GM04503 (cell line): ENCODE results near the gene PTPN2.
"Not testable (repeated sequence)": the region's sequence is repeated elsewhere in the genome, so short reads cannot be mapped to it uniquely, and the experiment has no call there.

ENCODE experiments used
- DNase-seq: peaks from one replicate; pipeline ENCODE4 v3.0.0-alpha.2; 2012; ENCODE audit warnings: low read depth

PTPN2 gene

DNA sequence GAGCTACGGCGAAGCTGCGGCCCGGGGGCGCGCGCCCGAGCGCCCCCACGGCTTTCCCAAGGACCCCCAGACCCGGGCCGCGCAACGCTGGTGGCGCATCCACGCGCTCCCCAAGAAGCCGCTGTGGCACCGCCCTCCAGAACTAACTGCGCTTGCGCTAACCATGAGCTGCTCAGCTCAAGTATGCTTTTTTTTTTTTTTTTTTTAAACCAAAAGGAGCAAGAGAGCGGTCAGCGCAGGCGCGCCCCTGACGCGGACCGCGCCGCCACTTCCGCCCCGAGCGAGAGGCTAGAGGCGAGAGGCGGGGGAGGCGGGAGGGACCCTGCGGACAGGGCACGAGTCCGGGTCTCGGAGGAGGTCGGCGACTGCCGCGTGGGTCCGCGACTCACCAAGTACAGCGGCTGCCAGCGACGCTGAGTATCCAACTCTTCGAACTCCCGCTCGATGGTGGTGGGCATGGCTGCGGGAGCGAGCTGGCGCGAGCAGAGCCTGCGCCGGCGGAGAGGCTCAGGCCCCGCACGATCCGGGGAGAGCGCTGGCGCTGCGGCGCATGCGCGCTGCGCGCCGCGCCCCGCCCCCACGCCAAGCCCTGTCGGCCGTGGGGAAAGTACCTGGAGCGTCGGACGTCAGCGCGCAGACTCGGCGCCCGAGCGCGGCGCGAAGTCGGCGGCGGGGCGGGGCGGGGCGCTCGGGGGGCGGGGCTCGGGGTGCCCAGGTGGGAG, at the start of gene PTPN2:
TSS of gene PTPN2 (minus strand) at position 554 of the 722 bp plus-strand sequence. CDS start at position 458, 96 bp downstream.
- DNase-seq, result peak; percentile 74

DNA sequence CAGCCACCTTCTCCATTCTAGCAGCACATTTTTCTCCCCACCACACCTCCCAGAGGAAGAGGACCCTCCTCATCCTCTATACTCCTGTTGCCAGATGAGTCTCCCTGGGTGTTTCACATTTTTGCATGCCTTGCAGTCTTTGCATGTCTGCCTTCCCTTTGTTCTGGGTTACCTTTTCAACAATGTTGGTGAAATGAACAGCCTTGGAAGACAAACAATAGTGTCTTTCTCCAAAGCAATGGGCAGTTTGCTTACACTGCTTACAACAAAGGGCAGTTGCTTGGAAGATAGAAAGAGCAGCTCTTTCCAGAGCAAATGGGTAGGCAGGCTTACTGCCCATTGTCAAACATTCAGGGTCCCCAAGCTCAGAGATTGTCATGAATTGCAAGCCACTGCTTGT, 49.3 kb upstream of the PTPN2 start:
- no peak for DNase-seq

DNA sequence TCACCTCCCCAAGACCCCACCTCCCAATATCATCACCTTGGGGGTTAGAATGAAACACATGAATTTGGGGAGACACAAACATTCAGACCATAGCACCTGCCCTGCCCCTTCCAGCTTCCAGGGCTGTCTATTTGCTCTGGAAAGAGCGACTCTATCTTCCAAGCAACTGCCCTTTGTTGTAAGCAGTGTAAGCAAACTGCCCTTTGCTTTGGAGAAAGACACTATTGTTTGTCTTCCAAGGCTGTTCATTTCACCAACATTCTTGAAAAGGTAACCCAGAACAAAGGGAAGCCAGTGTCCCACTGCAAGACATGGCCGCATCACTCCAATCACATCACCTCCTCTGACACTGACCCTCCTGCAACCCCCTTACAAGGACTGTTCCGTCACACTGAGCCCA, 46.9 kb upstream of the PTPN2 start:
- no peak for DNase-seq

DNA sequence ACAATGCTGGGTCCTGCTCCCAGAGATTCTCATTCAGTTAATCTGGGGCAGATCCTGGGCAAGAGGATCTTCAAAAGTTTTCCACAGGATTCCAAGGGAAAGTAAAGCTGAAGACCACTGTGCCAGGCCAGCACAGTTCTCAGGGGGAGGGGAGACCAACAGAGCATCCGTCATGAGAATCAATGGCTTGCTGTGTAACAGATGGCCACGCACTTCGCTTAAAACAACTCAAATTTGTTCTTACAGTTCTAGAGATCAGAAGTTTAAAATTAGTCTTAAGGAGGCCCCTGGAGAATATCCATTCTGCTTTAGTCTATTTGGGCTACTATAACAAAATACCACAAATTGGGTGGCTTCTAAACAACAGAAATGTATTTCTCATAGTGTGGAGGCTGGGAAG, 46.3 kb upstream of the PTPN2 start:
- DNase-seq, result no peak

DNA sequence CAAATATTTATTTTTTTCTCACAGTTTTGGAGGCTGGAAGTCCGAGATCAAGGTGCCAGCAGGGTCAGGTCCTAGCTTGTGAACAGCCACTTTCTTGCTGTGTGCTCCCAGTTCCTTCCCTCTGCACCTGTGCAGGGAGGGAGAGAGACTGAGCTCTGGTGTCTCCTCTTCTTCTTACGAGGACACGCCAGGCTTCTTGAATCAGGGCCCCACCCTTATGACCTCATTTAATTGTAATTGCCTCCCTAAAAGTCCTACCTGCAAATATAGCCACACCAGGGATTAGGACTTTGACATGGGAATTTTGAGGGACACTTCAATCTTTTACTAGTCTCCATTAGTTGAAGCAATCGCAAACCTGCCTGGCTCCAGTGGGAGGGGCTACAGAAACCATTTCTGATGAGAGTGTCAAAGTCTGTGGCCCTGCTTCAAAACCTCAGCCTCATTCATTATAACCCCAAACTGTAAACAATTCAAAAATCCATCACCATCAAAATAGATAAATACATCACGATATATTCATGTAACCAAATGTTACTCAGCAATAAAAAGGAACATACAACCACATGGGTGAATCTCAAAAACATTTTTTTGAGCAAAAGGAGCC, 45.5 kb upstream of the PTPN2 start:
- no peak for DNase-seq

DNA sequence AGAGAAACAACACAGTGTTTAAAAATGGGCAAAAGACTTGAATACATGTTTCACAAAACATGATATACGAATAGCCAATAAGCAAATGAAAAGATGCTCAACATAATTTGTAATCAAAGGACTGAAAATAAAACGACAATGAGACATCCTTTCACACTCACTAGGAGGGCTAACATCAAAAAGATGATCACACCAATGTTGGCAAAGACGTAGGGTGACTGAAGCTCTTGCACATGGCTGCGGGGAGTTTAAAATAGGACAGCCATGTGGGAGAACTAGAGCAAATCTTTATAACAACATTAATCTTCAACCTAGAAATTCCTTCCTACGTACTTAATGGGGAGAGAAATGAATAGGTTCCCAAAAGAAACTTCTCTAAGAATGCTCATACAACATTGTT, 44.6 kb upstream of the PTPN2 start:
- no peak for DNase-seq

DNA sequence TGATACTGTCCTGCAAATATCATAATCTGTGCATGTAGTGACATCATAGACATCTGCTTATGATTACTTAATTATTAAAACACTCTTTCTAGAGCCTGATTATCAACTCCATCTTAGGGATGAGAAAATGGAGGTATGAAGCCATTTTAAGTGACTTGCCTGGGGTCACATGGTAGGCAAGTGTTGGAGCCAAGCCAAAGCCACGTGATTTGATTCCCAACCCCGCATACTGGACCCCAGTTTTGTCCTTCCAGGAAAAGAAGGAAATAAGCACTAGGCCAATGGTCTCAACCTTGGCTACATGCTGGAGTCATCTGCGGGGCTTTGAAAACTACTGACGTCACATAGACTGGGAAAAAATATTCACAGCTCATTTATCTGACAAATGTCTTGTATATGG, 44.2 kb upstream of the PTPN2 start:
- DNase-seq, result no peak

DNA sequence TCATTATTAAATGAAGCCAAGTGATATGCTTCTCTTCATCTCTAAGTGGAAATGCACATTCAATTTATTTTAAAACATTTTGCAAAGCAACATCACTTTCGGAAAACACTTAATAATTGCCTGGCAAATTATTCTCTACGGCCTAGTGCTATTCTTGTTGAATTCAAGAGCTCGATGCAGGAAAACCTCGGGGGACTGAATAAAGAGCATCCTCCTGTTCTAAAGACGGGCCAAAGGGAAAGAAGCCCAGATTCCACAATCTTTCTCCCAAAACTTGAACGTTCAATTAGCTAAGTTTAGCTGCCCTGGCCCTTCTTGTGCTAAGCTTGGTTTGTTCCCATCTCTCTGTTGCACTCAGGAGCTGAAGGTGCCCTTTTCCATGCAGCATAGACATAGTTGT, 40.6 kb upstream of the PTPN2 start:
- no peak for DNase-seq

DNA sequence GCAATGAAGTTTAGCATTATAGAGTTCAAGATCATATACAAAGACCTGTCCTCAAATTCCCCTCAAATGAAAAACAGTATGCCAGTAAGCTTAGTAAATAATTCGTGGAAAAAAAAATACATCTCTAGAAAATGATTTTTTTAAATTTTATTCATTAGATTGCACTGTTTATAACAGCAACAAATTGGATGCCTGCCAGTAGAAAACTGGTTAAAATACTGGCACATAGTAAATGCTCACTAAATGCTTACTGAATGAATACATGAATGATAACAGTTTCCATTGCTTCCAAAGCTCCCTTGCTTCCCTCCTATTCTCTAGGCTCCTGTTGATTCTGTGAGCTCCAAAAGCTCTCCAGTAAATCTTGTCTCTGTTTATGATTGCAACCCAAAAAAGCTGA, 38.2 kb upstream of the PTPN2 start:
- DNase-seq, result no peak

DNA sequence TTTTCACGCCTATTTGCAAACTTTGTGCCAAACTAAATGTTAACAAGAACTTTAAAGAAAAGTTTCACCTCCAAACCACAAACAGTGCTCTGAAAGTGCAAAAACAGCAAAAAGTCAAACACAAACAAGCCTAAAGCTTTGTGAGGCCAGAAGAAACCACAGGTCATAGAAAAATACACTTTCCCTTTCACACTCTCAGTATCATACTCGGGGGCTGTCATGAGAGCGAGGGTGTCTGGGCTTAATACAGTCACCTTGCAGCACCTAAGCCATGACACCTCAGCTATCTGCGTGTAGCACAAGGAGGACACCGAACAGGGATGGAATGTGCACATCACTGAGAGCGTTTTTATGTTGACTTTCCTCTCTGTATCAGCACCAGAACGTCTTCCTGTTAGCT, 37.1 kb upstream of the PTPN2 start:
- DNase-seq, result no peak

DNA sequence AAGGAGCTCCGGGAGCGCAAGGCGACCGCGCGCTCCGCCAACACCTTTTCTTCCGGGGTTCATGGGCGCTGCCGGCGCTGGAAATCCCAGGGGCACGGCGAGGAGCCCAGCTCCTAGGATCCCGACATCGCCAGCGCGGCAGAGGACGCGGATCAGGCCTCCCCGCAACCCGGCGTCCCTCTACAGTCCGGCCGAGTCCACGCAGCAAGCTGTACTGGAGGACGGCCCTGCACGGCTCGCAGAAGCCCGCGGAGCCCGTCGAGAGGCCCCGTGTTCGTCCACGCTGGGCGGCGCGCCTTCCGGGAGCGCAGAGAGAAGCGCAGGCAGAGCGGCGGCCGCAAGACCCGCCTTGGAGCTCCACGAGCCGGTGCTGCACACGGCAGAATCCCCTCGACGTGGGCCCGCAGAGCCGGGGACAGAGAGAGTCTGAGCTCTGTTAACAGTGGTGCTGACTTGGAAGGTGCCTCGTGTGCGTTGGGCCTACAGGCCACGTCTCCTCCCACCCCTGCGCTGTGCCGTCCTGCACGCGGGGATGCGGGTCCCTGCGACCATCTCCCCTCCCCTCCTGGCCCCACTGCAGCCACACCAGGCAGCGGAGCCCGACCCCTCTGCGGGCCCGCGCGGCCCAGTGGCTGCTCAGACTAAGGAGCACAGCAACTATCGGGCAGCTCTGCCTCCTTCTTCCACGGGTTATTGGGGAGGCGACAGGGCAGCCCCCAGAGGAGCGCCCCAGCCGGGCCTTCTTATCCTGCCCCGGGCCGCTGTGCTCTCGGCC, 28.1 kb upstream of the PTPN2 start:
- DNase-seq, result no peak

DNA sequence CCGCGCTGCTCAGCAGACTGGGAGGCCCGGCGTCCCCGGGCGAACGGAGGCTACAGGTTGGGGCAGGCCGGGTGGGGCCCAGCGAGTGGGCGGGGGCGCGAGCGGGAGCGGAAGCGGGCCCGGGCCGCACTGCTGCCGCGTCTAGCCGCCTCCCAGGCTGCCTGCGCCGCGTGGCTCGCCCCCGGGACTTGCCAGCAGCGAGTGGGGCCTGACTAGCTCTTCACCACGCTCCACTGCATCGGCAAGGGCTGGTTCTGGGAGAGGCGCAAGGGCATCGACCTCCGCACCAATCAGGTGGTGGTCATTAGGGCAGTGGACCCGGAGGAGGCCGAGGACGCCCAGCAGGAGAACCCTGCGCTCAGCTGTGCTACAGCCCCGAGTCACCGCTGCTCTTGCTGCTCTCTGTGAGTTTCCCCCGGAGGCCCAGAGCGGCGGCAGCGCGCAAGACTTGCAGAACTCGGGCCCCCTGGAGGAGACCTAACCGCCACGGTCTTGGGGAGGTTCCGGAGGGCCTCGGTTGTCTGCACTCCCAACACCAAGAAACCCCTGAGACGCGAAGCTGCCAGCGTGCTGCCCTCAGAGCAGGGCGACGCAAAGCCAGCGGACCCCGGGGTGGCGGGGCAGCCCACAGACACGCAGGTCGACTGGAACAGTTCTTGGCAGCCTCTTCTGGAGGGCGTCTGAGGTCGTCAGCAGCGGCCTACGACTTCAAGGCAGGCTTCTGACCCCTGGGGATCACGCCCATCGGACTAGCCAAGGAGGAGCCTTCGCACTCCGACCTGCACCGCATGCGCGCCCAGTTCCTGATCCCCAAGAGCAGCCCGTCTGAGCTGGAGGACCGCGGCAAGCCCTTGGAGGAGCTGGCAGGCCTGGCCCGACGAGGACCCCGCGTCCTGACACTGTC, 27.2 kb upstream of the PTPN2 start:
- DNase-seq, result no peak

DNA sequence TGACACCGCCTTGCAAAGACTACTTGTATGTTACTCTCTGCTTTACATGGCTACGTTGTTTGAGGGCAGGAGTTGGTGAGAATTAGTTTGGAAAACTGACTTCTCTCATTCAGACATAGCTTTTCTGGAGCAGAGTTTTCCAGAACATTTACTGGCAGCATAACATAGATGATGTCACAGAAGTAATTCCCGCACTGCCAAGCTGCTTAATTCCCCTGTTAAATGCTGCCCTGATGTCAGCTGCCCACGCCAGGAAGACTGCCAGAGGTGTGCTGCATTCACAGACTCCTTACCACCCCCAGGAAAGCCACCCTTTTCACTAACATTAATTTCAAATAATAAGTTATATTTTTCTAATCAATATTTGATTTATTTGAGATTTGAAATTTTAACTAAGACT, 24.7 kb upstream of the PTPN2 start:
- DNase-seq, result no peak

DNA sequence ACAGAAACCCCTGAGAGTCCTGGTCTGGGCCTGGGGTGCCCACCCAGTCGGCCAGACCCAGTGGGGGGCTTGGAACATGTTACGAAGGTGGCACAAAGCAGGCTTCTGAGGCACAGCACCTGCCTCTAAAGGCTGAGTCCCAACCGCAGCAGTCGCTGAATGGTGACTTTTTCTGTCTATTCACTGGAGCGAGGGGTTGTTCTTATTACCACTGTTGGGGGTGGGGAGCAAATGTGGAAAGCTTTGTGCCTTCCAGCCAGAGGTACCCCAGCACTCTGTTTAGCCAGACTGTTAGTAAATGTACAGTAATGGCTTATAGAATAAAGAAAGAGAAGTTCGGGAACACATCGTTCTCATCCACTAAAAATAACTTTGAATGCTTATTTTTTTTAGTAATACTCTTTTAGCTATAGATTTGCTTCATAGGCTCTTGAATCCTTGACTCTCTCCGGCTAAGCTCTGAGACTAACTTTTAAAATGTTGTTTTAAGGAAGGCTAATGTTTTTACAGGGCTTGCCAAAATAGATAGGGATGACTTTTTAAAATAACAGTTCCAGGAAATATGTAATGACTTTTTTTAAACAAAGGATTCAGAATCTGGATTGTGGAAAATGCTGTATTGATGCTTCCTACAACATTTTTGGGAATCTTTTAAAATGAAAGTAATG, 23.4 kb upstream of the PTPN2 start:
- no peak for DNase-seq

DNA sequence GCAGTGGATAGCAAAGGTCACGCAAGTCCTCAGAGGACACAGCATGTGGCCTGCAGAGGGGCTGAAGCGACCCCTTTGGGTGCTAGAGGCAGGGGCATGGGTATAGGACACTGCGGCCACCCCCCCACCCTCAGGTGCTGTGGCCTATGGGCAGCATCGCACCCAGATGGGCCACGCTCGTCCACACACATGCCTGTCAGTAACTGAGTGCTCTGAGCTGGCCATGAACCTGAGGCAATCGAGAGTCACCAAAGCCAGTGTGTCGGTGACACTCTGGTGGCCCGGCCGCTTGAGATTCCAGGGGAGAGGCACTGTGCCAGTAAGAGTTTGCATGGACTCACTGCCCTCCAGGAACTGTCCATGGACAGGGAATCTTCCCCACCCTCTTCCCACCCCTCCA, 22.7 kb upstream of the PTPN2 start:
- DNase-seq, result no peak

DNA sequence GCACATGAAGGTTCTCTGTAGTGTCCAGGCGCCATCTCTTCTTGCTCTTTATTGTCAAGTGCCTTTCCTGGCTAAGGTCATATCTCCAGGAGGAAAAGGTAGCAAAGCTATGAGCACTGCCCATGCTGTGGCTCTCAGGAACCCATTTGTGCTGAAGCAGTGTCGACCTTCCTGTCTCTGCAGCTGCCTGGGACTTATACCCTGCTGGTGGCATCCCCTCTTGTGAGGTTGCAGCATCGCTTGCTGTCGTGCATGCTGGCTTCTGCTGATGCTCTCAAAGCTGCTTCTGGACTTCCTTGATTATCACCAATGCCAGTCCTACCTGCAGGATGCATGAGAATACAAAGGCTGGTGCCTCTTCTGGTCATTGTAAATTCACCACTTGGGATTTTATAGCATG, 22.1 kb upstream of the PTPN2 start:
- DNase-seq, result no peak

DNA sequence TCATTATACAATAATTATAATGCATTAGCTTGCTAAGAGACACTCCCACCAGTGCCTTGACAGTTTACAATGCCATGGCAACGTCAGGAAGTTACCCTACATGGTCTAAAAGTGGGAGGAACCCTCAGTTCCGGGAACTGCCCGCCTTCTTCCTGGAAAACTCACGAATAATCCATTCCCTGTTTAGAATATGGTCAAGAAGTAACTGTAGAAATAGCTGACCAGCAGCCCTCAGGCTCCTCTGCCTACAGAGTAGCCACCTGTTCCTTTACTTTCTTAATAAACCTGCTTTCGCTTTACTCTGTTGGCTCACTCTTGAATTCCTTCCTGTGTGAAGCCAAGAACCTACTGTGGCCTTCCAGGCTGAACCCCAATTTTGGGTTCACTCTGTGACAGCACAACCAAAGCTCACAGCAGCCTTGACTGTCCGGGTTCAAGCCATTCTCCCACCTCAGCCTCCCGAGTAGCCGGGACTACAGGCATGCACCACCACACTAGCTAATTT, 20.0 kb upstream of the PTPN2 start:
- no peak for DNase-seq

DNA sequence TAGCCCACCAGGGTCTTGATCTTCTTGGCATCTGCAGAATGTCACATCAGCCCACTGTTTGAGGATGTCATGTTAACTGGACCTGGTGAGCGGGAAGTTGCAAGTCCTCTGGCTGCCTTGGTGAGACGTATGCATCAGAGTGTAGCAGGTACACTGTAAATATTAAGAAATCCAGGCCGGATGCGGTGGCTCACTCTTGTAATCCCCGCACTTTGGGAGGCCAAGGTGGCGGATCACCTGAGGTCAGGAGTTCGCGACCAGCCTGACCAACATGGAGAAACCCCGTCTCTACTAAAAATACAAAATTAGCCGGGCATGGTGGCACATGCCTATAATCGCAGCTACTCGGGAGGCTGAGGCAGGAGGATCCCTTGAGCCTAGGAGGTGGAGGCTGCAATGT, 17.2 kb upstream of the PTPN2 start:
- DNase-seq, result not testable (repeated sequence)

DNA sequence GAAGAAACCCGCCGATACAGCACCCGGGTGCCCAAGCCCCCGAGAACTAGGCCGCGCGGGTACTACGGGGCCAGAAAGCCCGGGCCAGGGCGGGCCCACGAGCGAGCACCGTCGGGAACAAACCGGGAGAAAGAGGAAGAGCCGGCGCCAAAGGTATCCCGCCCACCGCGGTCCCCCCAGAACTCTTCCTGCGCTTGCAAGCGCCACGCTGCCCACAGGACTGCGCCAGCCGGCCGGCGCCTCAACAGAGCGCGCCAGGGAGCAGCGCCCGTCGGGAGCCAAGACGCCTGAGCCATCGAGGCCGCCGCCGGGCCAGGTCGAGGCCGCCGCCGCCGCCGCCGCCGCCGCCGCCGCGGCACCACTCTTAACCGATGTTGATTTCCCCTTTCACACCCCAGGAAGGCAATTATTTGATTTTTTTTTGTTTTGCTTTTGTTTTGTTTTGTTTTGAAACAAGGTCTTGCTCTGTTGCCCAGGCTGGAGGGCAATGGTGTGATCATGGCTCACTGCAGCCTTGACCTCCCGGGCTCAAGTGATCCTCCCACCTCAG, 12.8 kb upstream of the PTPN2 start:
- not testable (repeated sequence) for DNase-seq

DNA sequence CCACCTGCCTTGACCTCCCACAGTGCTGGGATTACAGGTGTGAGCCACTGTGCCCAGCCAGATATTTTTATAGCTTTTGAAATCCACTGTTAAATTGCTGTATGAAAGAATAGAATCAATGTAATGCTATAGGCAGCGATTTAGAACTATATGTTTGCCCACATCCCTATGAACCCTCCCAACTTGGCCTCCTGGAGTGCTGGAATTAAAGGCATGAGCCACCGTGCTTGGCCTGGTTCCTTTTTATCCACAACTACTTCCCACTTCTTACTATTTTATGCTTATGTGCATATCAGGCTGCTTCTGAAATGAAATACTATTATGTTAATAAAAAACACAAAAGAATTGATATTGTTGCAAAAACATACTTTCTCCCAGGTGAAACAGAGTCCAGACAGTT, 11.6 kb upstream of the PTPN2 start:
- no peak for DNase-seq

DNA sequence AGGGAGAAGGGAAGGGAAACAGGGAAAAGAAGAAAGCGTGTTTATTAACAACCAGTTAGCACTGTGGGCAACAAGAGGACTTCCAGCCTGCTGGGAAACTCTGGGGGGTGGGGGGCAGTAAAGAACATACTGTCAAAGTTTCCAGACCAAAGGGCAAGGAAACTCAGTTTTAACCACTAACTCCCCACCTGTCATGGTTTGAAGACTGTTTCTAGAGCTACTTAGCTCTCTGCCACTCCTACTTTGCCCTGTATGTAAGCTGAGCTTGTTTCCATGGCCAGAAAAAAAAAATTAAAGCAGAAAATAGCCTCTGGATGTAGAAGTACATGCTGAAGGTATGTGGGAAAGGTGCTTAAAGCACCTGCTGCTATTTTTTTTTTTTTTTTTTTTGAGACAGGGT, 11.0 kb upstream of the PTPN2 start:
- DNase-seq, result no peak
